SK-N-SH (cell line): ENCODE results near the gene CBX3. TPM values are rescaled to one million over a fixed set of nuclear protein-coding genes. Genes with fewer than 3 reads are reported as not detected.

ENCODE experiments used
- CTCF ChIA-PET: fragments of 300-600, 350-600 bp; formaldehyde crosslinking; extraction: SDS; loops from one replicate; lab custom pipeline; 2021; lab: Yijun Ruan, JAX
- POLR2A ChIA-PET: fragments of 350-600 bp; sonication (Branson Sonifier 250); formaldehyde crosslinking; extraction: SDS; loops from one replicate; lab custom pipeline; 2020; ENCODE audit warnings: antibody characterized with exemption, inconsistent platforms; lab: Yijun Ruan, JAX
- DNase-seq: peaks from one replicate; pipeline ENCODE4 v3.0.0; 2012
- H2AFZ ChIP-seq: fragments of 200-600 bp; sonication (generic); 2 replicates; pipeline ENCODE4 v1.8.1; 2016; ENCODE audit warnings: antibody characterized with exemption, mild to moderate bottlenecking, low read depth
- H3F3A ChIP-seq: fragments of 200-600 bp; sonication (generic); replicated peaks from 2 replicates; pipeline ENCODE3; 2016; ENCODE audit warnings: antibody characterized with exemption, mild to moderate bottlenecking; ENCODE audit not compliant: insufficient read depth
- H3K27ac ChIP-seq, 2 experiments: fragments of 200-500 bp in 1 of 2; fragments of 200-600 bp in 1 of 2; sonication (Bioruptor generic) in 1 of 2; sonication (generic), shearing (Covaris generic) in 1 of 2; 2 replicates each; pipeline versions ENCODE4 v1.5.1 to v1.6.1; 2014 to 2016; ENCODE audit warnings: low read depth in 2 of 2, inconsistent platforms in 1 of 2, low read length in 1 of 2, mild to moderate bottlenecking in 1 of 2, mixed read lengths in 1 of 2
- H3K27me3 ChIP-seq: fragments of 200-600 bp; sonication (generic), shearing (Covaris generic); 2 replicates; pipeline ENCODE4 v1.6.1; 2016; ENCODE audit warnings: mixed run types; ENCODE audit not compliant: insufficient read depth
- H3K36me3 ChIP-seq, 2 experiments: fragments of 200-500 bp in 1 of 2; fragments of 200-600 bp in 1 of 2; sonication (Bioruptor generic) in 1 of 2; sonication (generic) in 1 of 2; replicated peaks in 1 of 2; 2 replicates each; pipeline versions ENCODE3 to v1.5.1; 2014 to 2016; ENCODE audit warnings: low read length in 1 of 2, mild to moderate bottlenecking in 1 of 2; ENCODE audit not compliant: insufficient read depth in 2 of 2, control insufficient read depth in 1 of 2
- H3K4me1 ChIP-seq, 2 experiments: fragments of 200-500 bp in 1 of 2; fragments of 200-600 bp in 1 of 2; sonication (Bioruptor generic) in 1 of 2; sonication (generic), shearing (Covaris generic) in 1 of 2; 2 replicates each; pipeline versions ENCODE4 v1.5.1 to v1.6.1; 2014 to 2016; ENCODE audit warnings: low read depth in 1 of 2, low read length in 1 of 2, mixed run types in 1 of 2; ENCODE audit not compliant: insufficient read depth in 2 of 2, control insufficient read depth in 1 of 2
- H3K4me2 ChIP-seq: fragments of 200-600 bp; sonication (generic), shearing (Covaris generic); 2 replicates; pipeline ENCODE4 v1.6.1; 2017; ENCODE audit warnings: mixed run types
- H3K4me3 ChIP-seq, 2 experiments: fragments of 200-500 bp in 1 of 2; fragments of 200-600 bp in 1 of 2; sonication (Bioruptor generic) in 1 of 2; sonication (generic), shearing (Covaris generic) in 1 of 2; 2 replicates each; pipeline versions ENCODE4 v1.5.1 to v1.8.1; 2014 to 2016; ENCODE audit warnings: low read depth in 2 of 2, inconsistent platforms in 1 of 2, low read length in 1 of 2, mild to moderate bottlenecking in 1 of 2, mixed read lengths in 1 of 2, moderate library complexity in 1 of 2
- H3K79me2 ChIP-seq: fragments of 200-600 bp; sonication (generic); 2 replicates; pipeline ENCODE4 v1.8.1; 2017; ENCODE audit warnings: mild to moderate bottlenecking; ENCODE audit not compliant: insufficient read depth
- H3K9ac ChIP-seq: fragments of 200-600 bp; sonication (generic); 2 replicates; pipeline ENCODE4 v1.6.1; 2017; ENCODE audit warnings: mixed run types
- H3K9me2 ChIP-seq: fragments of 200-600 bp; sonication (generic); 2 replicates; pipeline ENCODE4 v1.6.1; 2017; ENCODE audit warnings: mixed run types
- H3K9me3 ChIP-seq: fragments of 200-600 bp; sonication (generic); 2 replicates; pipeline ENCODE4 v1.6.1; 2017; ENCODE audit warnings: mixed run types, mild to moderate bottlenecking, moderate library complexity
- H4K20me1 ChIP-seq: fragments of 200-600 bp; sonication (generic); 2 replicates; pipeline ENCODE4 v1.6.1; 2017; ENCODE audit warnings: mild to moderate bottlenecking, mixed run types; ENCODE audit not compliant: insufficient read depth
- CHD2 ChIP-seq: fragments of 150-350 bp; IDR thresholded peaks from 2 replicates; pipeline ENCODE4 v1.6.1; 2018; ENCODE audit warnings: low read length; ENCODE audit not compliant: partially characterized antibody
- EZH2phosphoT487 ChIP-seq: fragments of 200-600 bp; sonication (generic); IDR thresholded peaks from 2 replicates; pipeline ENCODE4 v1.6.1; 2017; ENCODE audit warnings: low read depth, mixed run types, mild to moderate bottlenecking, antibody characterized with exemption, moderate library complexity, borderline replicate concordance
- FOSL2 ChIP-seq: IDR thresholded peaks from 2 replicates; pipeline ENCODE4 v1.4.0; 2012; ENCODE audit warnings: low read depth, mild to moderate bottlenecking, moderate library complexity, borderline replicate concordance
- FOXJ3 ChIP-seq: sonication (generic); formaldehyde crosslinking; IDR thresholded peaks from 2 replicates; pipeline ENCODE4 v1.5.1; 2020; ENCODE audit warnings: mild to moderate bottlenecking, missing genetic modification reagents
- FOXM1 ChIP-seq: IDR thresholded peaks from 2 replicates; pipeline ENCODE4 v1.4.0; 2012; ENCODE audit warnings: low read depth, mild to moderate bottlenecking
- GABPA ChIP-seq: IDR thresholded peaks from 2 replicates; pipeline ENCODE4 v1.4.0; 2012; ENCODE audit warnings: low read depth, mild to moderate bottlenecking
- GATA2 ChIP-seq: sonication (generic); formaldehyde crosslinking; IDR thresholded peaks from 2 replicates; pipeline ENCODE4 v1.5.0; 2020; ENCODE audit warnings: mild to moderate bottlenecking, missing genetic modification reagents
- JUND ChIP-seq: IDR thresholded peaks from 2 replicates; pipeline ENCODE4 v1.4.0; 2012
- MEF2A ChIP-seq: IDR thresholded peaks from 2 replicates; pipeline ENCODE4 v1.4.0; 2012; ENCODE audit warnings: low read depth, borderline replicate concordance
- NRF1 ChIP-seq: IDR thresholded peaks from 2 replicates; pipeline ENCODE4 v1.6.1; 2012; ENCODE audit warnings: low read depth, mild to moderate bottlenecking, low read length
- RXRA ChIP-seq: IDR thresholded peaks from 2 replicates; pipeline ENCODE4 v1.4.0; 2012; ENCODE audit warnings: low read depth, mild to moderate bottlenecking, borderline replicate concordance
- SMC3 ChIP-seq: IDR thresholded peaks from 2 replicates; pipeline ENCODE4 v1.6.1; 2012; ENCODE audit warnings: low read depth, low read length, improper control_type of control experiment
- TCF12 ChIP-seq: IDR thresholded peaks from 2 replicates; pipeline ENCODE4 v1.4.0; 2012
- YY1 ChIP-seq: IDR thresholded peaks from 2 replicates; pipeline ENCODE4 v1.4.0; 2012; ENCODE audit warnings: low read depth, mild to moderate bottlenecking
- WGBS: methylation state at CpG from one replicate; pipeline ENCODE4 v1.1.6; 2017; ENCODE audit warnings: low lambda C conversion rate; 5-methylcytosine and 5-hydroxymethylcytosine counted together
- polyA plus RNA-seq, 3 experiments: library from polyadenylated mRNA; depleted of rRNA; stranded (reverse); fragments of >200 nt; gene quantifications; 2 replicates each; pipeline ENCODE4 v1.2.3, GENCODE V29; 2012
- TF ChIP-seq, protein P1 (sequence below): IDR thresholded peaks from 2 replicates; pipeline ENCODE4 v1.6.1; 2012; ENCODE audit warnings: mild to moderate bottlenecking, low read depth, low read length, moderate library complexity
- TF ChIP-seq, protein P2 (sequence below): IDR thresholded peaks from 2 replicates; pipeline ENCODE4 v1.4.0; 2012; ENCODE audit warnings: low read depth

Gene CBX3
- polyA plus RNA-seq, 1 of the 3 experiments (the other 2 are of a cell fraction) = 97.0 TPM

DNA sequence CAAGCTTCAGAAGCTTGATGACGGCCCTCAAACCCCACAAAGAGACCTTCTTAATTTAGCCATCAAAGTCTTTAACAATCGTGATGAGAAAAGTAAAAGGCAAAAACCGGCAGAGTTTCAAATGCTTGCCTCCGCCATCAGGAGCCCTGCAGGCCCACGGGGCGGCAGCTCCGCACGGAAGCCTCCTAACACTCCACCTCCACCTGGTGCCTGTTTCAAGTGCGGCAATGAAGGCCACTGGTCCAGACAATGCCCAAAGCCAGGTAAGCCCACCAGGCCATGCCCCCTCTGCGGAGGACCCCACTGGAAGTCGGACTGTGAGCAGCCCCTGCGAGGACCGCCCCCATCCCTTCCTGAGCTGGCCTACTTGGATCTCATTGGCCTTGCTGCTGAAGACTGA is 43.6 kb downstream of the CBX3 start:
- WGBS = 70% methylated on average over 13 of the region's 13 CpGs
- DNase-seq = no peak
- Histone ChIP-seq H3K4me2 (no peak overlapping the region), H3K9me2 (no peaks in the 10 kb centered on the region), H3K9ac (no peak overlapping the region), H4K20me1 (no peaks in the 10 kb centered on the region), H3K27me3 (0 out of 2 replicates have a peak, but pooled peaks cover 4% of the 10 kb centered on the region), H3K9me3 (no peaks in the 10 kb centered on the region), H2AFZ (no peak overlapping the region), H3K27ac (no peak overlapping the region), H3K36me3 (no peaks in the 10 kb centered on the region), H3K79me2 (no peaks in the 10 kb centered on the region), H3F3A (no peaks in the 10 kb centered on the region), H3K4me3 (no peak overlapping the region), H3K4me1 (no peaks in the 10 kb centered on the region)
- ChIA-PET POLR2A (no interaction called here), CTCF (no interaction called here)
- TF ChIP-seq YY1 (no peak), SMC3 (no peak), TCF12 (no peak), GATA2 (no peak), MEF2A (no peak), EZH2phosphoT487 (no peak)
- TF ChIP-seq, protein P1, sequence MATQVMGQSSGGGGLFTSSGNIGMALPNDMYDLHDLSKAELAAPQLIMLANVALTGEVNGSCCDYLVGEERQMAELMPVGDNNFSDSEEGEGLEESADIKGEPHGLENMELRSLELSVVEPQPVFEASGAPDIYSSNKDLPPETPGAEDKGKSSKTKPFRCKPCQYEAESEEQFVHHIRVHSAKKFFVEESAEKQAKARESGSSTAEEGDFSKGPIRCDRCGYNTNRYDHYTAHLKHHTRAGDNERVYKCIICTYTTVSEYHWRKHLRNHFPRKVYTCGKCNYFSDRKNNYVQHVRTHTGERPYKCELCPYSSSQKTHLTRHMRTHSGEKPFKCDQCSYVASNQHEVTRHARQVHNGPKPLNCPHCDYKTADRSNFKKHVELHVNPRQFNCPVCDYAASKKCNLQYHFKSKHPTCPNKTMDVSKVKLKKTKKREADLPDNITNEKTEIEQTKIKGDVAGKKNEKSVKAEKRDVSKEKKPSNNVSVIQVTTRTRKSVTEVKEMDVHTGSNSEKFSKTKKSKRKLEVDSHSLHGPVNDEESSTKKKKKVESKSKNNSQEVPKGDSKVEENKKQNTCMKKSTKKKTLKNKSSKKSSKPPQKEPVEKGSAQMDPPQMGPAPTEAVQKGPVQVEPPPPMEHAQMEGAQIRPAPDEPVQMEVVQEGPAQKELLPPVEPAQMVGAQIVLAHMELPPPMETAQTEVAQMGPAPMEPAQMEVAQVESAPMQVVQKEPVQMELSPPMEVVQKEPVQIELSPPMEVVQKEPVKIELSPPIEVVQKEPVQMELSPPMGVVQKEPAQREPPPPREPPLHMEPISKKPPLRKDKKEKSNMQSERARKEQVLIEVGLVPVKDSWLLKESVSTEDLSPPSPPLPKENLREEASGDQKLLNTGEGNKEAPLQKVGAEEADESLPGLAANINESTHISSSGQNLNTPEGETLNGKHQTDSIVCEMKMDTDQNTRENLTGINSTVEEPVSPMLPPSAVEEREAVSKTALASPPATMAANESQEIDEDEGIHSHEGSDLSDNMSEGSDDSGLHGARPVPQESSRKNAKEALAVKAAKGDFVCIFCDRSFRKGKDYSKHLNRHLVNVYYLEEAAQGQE = no peak
- TF ChIP-seq, protein P2, sequence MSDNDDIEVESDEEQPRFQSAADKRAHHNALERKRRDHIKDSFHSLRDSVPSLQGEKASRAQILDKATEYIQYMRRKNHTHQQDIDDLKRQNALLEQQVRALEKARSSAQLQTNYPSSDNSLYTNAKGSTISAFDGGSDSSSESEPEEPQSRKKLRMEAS = no peak

DNA sequence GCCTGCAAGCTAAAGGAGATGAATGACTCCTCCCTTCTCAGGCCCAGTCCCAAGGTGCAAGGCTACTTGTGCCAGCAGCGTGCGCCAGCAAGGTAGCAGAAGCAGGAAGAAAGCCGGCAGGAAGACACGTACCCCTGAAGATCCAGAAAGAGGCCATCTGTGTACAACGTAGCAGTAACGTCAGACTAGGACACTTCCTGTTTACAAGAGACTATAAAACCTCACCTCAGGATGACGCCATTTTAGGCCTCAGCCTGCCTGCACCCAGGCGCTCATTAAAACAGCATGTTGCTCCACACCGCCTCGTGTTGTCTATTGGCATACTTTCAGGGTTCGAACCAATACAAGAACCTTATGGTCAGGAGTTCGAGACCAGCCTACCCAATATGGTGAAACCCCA is 48.7 kb downstream of the CBX3 start:
- no peak overlapping the region for H2AFZ ChIP-seq
- no peak overlapping the region for H3K4me3 ChIP-seq
- no peak for DNase-seq
- TF ChIP-seq SMC3 (no peak), GABPA (no peak), FOSL2 (no peak), JUND (no peak), EZH2phosphoT487 (no peak), FOXM1 (no peak), MEF2A (no peak), YY1 (no peak), FOXJ3 (no peak), RXRA (no peak), CHD2 (no peak), NRF1 (no peak), TCF12 (no peak)
- TF ChIP-seq, protein P2 = no peak
- TF ChIP-seq, protein P1 = no peak
- TF ChIP-seq, all 33 proteins: peak for 0
- Histone ChIP-seq H3K9ac (no peak overlapping the region), H3F3A (no peaks in the 10 kb centered on the region), H3K27me3 (no peaks in the 10 kb centered on the region; the same call in 1 of the 2 replicates), H3K9me2 (no peaks in the 10 kb centered on the region), H3K27ac (no peak overlapping the region), H3K4me1 (no peaks in the 10 kb centered on the region), H3K4me2 (no peak overlapping the region), H3K36me3 (no peaks in the 10 kb centered on the region), H3K79me2 (no peaks in the 10 kb centered on the region), H4K20me1 (no peaks in the 10 kb centered on the region), H3K9me3 (no peaks in the 10 kb centered on the region)
- ChIA-PET CTCF (no interaction called here), POLR2A (no interaction called here)
- 80% methylated on average over 12 of the region's 12 CpGs for WGBS
